Testis (tissue), 2 donors: ENCODE results near the gene ZNF679.

Source experiments
- CTCF ChIP-seq, 3 experiments: fragments of 450-650 bp in 2 of 3; fragments of 200-600 bp in 1 of 3; sonication (generic) in 1 of 3; IDR thresholded peaks; one replicate each; pipeline ENCODE4 v1.5.1; 2016 to 2019; ENCODE audit warnings: antibody characterized with exemption in 3 of 3, mild to moderate bottlenecking in 2 of 3, moderate library complexity in 1 of 3
- POLR2A ChIP-seq: fragments of 450-650 bp; IDR thresholded peaks from one replicate; pipeline ENCODE4 v1.6.1; 2017; ENCODE audit warnings: antibody characterized with exemption, mild to moderate bottlenecking, moderate library complexity

DNA sequence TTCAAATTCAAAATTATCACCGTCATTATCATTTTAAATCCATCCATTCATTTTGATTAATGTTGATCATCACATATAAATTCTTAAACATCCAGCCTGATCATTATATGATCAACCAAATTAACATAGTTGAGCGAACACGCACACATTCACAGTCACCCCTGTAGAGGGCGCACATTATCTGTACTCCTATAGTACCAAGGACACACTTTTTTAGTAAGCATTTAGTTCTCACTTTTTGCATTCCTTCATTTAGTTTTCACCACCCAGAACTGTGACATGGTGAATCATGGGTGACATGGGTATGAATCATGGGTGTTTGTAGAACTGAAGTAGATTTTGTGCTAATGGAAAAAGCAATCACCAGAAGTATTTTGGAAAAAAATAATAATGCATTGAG is 47.3 kb upstream of the ZNF679 start:
- TF ChIP-seq CTCF (IDR thresholded peaks at IDR 0.05) (peak in 2 of 3 experiments; percentile 29 to 31), POLR2A (no peak)
